ENCODE data around the gene NPR2. TPM values are rescaled to one million over a fixed set of nuclear protein-coding genes. Genes with fewer than 3 reads are reported as not detected.

NPR2 gene
- total and polyA plus RNA-seq, 2 donors (not counting 3 experiments of a cell fraction or from before 2014, with no cell fraction given), result 16.4 to 25.6 TPM

DNA sequence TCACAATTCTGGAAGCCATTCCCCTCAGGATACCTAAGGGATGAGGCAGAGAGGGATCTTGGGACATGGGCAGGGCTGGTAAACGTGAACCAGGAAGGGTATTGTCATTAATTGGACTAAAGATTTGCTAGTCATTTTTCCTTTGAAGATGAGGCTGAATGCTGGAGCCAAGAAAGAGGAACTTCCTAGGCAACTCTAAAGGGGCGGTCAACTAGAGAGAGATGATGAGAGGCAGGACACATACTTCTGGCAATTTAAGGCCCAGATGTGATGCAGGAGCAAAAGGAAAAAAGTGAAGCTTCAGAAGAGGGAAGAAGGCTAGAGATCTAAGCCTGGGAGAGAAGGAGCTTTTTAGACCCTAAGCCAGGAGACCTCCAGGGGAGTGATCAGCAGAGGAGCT is 47.9 kb upstream of the NPR2 start:
- H3K4me1 ChIP-seq (ENCODE audit: control insufficient read depth, extremely low read depth, insufficient read depth, low read length), result peaks cover 28% of the 10 kb centered on the region
- FAIRE-seq, result no peak
- no peaks in the 10 kb centered on the region for H4K20me1 ChIP-seq (replicated peaks; ENCODE audit: control insufficient read depth, extremely low read depth, insufficient read depth, low read length)
- H3K9ac ChIP-seq (replicated peaks; ENCODE audit: extremely low read depth, insufficient read depth, low read length), result no peak overlapping the region
- H3K9me1 ChIP-seq (replicated peaks; ENCODE audit: control insufficient read depth, extremely low read depth, insufficient read depth, low read length), result no peaks in the 10 kb centered on the region
- H3K27me3 ChIP-seq (ENCODE audit: control insufficient read depth in 2 of 2, insufficient read depth in 2 of 2, low read length in 2 of 2), result no peaks in the 10 kb centered on the region
- no peak overlapping the region for H3K27ac ChIP-seq (ENCODE audit: insufficient read depth, low read depth, low read length)
- ChIA-PET CTCF (interaction anchor here (0.9 to 7.2 kb wide), 7 partner anchors 7 to 83 kb away, joined by 3 to 86 read pairs (median 6); partner anchors contain the start of gene MSMP), POLR2A (interaction anchor here (0.7 to 1.4 kb wide), 2 partner anchors 11 to 14 kb away, joined by 5 read pairs; partner anchors contain the start of genes CREB3 and TLN1)
- peaks cover 86% of the 10 kb centered on the region for H3K79me2 ChIP-seq (ENCODE audit: control insufficient read depth, insufficient read depth, low read length)
- no TSS peak for BruUV-seq (replicated peaks)
- dilution Hi-C loops (cut with MboI; ENCODE audit: extremely low pct_ligation_motif_present, low sequenced_read_pairs), result no loop called here
- intact Hi-C loops (cut with micrococcal nuclease), result no loop called here
- peaks cover 38 to 50% of the 10 kb centered on the region in 2 experiments for H3K36me3 ChIP-seq (ENCODE audit: control insufficient read depth in 2 of 2, extremely low read depth in 1 of 2, insufficient read depth in 2 of 2, low read length in 2 of 2)
- no peak for DNase-seq (ENCODE audit: low read depth, low spot score)
- H2AFZ ChIP-seq (ENCODE audit: low read depth, low read length), result no peak overlapping the region
- no peak overlapping the region for H3K4me3 ChIP-seq (replicated peaks in 1 of 3; ENCODE audit: insufficient read depth in 1 of 3, low read depth in 1 of 3, low read length in 3 of 3)
- TF ChIP-seq MYC (IDR thresholded peaks at IDR 0.05; ENCODE audit: low read depth, low read length) (no peak), FOS (IDR thresholded peaks at IDR 0.05; ENCODE audit: borderline replicate concordance, insufficient read depth, low read length) (no peak), POLR2A (IDR thresholded peaks at IDR 0.05; ENCODE audit: low read depth, low read length) (no peak), POLR2AphosphoS5 (IDR thresholded peaks at IDR 0.05; ENCODE audit: insufficient read depth, low read depth, low read length) (no peak), MAX (IDR thresholded peaks at IDR 0.05; ENCODE audit: insufficient read depth, insufficient read length) (no peak), GATA2 (IDR thresholded peaks at IDR 0.05; ENCODE audit: insufficient read depth, insufficient read length, low read depth, low read length) (no peak), JUN (IDR thresholded peaks at IDR 0.05; ENCODE audit: borderline replicate concordance, insufficient read depth, insufficient read length, low read depth) (no peak), EZH2 (IDR thresholded peaks at IDR 0.05; ENCODE audit: borderline replicate concordance, low read depth, low read length, severe bottlenecking) (no peak)
- TF ChIP-seq, protein P1, sequence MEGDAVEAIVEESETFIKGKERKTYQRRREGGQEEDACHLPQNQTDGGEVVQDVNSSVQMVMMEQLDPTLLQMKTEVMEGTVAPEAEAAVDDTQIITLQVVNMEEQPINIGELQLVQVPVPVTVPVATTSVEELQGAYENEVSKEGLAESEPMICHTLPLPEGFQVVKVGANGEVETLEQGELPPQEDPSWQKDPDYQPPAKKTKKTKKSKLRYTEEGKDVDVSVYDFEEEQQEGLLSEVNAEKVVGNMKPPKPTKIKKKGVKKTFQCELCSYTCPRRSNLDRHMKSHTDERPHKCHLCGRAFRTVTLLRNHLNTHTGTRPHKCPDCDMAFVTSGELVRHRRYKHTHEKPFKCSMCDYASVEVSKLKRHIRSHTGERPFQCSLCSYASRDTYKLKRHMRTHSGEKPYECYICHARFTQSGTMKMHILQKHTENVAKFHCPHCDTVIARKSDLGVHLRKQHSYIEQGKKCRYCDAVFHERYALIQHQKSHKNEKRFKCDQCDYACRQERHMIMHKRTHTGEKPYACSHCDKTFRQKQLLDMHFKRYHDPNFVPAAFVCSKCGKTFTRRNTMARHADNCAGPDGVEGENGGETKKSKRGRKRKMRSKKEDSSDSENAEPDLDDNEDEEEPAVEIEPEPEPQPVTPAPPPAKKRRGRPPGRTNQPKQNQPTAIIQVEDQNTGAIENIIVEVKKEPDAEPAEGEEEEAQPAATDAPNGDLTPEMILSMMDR (IDR thresholded peaks at IDR 0.05; ENCODE audit: extremely low read depth in 1 of 2, insufficient read depth in 1 of 2, low read depth in 1 of 2, low read length in 2 of 2), result no peak
- no peaks in the 10 kb centered on the region for H3K9me3 ChIP-seq (replicated peaks; ENCODE audit: control insufficient read depth, insufficient read depth, low read length)
- no peak overlapping the region for H3K4me2 ChIP-seq (ENCODE audit: insufficient read depth, low read length)
